ENCODE measurements around the gene CRAMP1.

The CRAMP1 gene, protein sequence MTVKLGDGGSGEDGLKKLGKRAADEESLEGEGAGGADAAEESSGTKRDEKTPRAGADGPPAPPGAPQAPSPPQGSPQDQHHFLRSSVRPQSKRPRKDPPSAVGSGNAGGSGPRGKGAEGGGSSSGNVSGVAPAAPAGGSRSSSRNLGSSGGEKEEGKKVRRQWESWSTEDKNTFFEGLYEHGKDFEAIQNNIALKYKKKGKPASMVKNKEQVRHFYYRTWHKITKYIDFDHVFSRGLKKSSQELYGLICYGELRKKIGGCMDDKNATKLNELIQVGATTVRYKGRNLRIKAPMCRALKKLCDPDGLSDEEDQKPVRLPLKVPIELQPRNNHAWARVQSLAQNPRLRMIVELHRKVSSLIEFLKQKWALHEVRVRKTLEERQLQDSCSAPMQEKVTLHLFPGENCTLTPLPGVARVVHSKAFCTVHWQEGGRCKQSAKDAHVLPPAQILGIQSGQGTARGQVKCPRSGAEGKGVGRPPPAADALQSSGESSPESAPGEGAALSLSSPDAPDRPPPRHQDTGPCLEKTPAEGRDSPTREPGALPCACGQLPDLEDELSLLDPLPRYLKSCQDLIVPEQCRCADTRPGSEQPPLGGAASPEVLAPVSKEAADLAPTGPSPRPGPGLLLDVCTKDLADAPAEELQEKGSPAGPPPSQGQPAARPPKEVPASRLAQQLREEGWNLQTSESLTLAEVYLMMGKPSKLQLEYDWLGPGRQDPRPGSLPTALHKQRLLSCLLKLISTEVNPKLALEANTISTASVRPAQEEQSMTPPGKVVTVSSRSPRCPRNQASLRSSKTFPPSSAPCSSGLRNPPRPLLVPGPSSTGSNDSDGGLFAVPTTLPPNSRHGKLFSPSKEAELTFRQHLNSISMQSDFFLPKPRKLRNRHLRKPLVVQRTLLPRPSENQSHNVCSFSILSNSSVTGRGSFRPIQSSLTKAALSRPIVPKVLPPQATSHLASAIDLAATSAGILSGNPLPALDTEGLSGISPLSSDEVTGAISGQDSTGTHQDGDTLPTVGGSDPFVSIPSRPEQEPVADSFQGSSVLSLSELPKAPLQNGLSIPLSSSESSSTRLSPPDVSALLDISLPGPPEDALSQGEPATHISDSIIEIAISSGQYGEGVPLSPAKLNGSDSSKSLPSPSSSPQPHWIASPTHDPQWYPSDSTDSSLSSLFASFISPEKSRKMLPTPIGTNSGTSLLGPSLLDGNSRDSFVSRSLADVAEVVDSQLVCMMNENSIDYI (N-terminal part only)

DNA sequence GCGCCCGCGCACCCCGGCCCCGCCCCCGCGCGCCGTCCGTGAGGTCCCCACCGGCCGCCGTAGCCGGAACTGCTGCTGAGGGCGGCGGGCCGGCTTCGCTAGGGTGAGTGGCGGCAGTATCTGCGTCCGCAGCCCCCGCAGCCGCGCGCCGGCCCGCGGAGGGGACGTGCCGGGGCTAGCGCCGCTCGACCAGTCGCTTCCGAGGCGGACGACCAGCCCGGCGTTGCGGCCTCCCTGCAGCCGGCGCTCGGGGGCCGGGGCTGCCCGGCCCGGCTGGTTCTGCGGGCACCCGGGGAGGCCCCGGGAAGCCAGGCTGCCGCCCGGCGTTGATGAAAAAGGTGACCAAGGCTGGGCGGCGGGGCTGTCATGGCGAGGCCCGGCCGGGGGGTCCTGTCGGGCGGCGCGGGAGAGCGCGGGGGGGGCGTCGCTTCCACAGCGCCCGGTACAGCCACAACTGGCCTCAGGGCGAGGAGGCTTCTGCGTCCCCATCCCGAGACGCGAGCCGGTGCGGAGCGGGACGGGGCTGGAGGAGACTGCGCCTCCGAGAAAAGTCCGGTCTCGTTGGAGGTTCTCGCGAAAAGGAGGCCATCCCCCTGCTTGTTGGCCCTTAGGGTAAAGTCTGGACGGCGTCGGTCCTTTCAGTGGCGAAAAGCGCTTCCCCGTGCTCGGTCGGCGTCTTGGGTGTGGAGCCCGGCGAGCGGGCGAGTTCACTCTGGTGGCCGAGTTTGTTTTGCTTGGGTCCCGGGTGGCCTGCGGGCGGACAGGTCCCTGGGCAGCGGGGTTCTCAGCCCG is at the start of gene CRAMP1:
CRAMP1 (plus strand) TSS at position 41 of the 792 bp plus-strand sequence. CDS start 2,280 bp downstream, outside the sequence.
- DNase-seq (peak; percentile 13), ATAC-seq (replicated peaks) (peak; percentile 2 to 64)
- Mint-ChIP-seq H3K36me3 (peaks cover 14 to 17% of the 10 kb centered on the region in 2 donors), H3K4me1 (peaks cover 25 to 58% of the 10 kb centered on the region in 2 donors), H3K9me3 (no peaks in the 10 kb centered on the region), H3K27me3 (no peaks in the 10 kb centered on the region), H3K27ac (peak within 1 kb of the TSS; percentile 97), H3K4me3 (peak within 1 kb of the TSS; percentile 90 to 94)

DNA sequence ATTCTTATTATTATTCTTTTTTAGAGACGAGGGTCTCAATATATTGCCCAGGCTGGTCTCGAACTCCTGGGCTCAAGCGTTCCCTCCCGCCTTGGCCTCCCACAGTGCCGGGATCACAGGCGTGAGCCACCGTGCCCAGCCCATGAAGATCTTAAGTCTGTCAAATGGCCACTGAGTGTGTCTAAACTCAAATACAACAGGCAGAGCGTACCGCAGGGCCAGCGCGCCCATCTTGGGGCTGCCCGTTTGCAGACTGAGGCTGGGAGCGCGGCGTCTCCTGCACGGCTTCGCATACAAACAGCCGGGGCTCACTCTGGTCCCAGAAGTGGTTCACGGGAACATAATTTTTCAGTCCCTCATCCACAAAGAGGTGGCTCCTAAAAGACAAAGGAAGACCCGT is 48.4 kb upstream of the CRAMP1 start:
- H3K9me3 Mint-ChIP-seq: no peaks in the 10 kb centered on the region
- ATAC-seq (replicated peaks): no peak
- peaks cover 7% of the 10 kb centered on the region in 2 donors for H3K36me3 Mint-ChIP-seq

DNA sequence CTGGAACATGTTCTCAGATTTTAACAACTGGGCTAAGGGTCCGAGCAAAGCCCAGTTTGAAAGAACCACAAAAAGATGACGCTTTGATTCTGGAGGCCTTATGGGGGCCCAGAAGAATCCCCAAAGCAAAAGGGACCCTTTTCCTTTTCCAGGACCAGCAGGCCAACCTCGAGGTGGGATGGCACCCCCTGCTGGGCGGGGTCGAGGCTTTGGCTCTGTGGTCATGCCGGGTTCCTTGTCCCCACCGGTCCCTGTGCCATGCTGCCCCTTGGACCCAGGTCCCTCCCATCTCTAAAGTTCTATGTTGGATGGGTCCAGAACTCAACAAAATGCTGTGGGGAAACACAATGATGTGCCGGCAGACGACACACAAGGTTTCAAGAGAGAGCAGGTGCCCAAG is 47.8 kb upstream of the CRAMP1 start:
- Mint-ChIP-seq H3K36me3 (peaks cover 6 to 7% of the 10 kb centered on the region in 2 donors), H3K4me3 (no peak overlapping the region), H3K27me3 (no peaks in the 10 kb centered on the region), H3K9me3 (no peaks in the 10 kb centered on the region), H3K4me1 (no peaks in the 10 kb centered on the region), H3K27ac (no peak overlapping the region)
- ATAC-seq (replicated peaks): no peak
- no peak for DNase-seq

More for the DNA sequence above, 48.4 kb upstream of the CRAMP1 start:
- DNase-seq: no peak
- no peak overlapping the region for H3K4me3 Mint-ChIP-seq
- no peaks in the 10 kb centered on the region for H3K27me3 Mint-ChIP-seq
- H3K4me1 Mint-ChIP-seq: no peaks in the 10 kb centered on the region
- H3K27ac Mint-ChIP-seq: no peak overlapping the region

DNA sequence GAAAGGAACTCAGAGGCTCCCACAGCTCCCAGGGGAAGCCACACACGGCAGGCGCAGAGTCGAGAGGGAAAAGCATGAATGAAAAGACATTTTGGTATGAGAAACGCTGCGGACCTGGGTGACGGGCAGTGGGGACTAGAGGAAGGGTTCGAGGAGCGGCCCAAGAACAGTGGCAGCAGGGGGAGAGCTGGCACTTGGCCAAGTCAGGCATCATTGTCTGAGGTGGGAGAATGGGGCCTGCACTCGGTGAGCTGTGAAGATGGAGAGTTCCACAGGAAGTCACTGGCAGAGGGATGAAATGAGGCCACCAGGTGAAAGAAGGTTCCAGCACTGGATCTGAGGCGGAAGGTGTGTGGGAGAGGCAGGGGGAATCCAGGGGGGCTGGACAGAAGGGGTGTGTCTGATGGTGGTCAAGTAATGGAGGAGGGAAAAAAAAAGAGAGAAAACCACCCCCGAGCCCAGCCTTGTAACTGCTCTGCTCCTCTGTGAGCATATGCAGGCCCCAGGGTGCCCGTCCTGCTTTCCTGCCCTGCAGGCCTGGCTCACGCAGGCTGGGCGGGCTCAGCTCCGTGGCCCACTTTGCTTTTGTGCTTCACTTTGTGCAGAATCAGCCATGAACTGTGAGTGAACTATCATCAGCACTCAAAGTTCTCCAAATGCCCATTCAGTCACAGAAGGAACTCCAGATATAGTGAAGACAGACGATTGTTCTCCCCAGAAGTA is 46.9 kb upstream of the CRAMP1 start:
- Mint-ChIP-seq H3K9me3 (no peaks in the 10 kb centered on the region), H3K27ac (no peak overlapping the region), H3K4me1 (no peaks in the 10 kb centered on the region), H3K4me3 (no peak overlapping the region), H3K27me3 (no peaks in the 10 kb centered on the region), H3K36me3 (peaks cover 0 to 7% of the 10 kb centered on the region in 2 donors)
- DNase-seq (no peak), ATAC-seq (replicated peaks) (no peak)

DNA sequence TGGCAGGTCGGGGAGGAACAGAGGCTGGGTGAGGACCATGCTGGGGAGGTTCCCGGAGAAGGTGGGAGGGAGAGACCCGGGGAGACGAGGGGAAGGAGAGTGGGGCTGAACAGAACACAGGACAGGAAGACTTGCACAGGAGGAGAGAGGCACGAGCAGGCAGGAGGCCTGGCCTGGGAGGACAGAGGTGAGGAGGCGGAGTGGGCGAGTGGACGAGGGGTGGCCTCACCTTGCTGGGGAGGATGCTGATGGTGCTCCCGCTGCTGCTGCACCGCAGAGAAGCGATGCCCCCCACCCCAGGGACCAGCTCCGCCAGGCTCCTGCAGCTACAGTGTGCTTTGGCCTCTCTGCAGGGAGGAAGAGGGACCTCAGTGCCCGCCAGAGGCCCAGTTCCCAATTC is 44.2 kb upstream of the CRAMP1 start:
- Mint-ChIP-seq H3K36me3 (no peaks in the 10 kb centered on the region), H3K9me3 (no peaks in the 10 kb centered on the region), H3K27me3 (no peaks in the 10 kb centered on the region), H3K27ac (no peak overlapping the region), H3K4me3 (no peak overlapping the region), H3K4me1 (no peaks in the 10 kb centered on the region)
- DNase-seq (no peak), ATAC-seq (replicated peaks) (no peak)

DNA sequence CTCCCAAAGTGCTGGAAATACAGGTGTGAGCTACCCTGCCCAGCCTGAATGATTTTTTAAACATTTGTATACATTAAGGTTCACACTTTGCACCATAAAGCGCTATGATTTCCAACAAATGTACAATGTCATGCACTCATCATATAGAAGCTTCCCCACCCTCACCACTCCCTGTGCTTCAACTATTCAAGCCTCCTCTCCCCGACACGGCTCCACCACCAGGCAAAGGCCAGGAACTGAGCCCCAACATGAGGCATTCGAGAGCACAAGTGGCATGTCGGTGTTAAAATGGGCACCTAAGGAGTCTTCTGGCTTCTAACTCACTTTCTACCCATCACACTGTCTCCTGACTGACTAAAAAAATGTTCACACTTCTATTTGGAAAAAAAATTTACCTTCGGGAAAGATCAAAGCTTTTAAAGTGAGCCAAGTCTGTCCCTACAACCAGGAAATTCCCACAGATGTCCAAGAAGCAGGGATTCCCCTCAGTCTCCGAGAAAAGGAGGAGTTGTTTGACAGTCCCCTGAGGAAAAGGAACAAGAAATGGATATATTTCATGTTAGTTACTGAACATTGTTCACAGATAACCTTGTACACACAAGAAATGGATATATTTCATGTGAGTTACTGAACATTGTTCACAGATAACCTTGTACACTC is 41.0 kb upstream of the CRAMP1 start:
- peaks cover 5% of the 10 kb centered on the region in 2 donors for H3K36me3 Mint-ChIP-seq
- H3K27me3 Mint-ChIP-seq: no peaks in the 10 kb centered on the region
- DNase-seq: no peak
- H3K27ac Mint-ChIP-seq: no peak overlapping the region
- H3K4me3 Mint-ChIP-seq: no peak overlapping the region
- H3K4me1 Mint-ChIP-seq: peaks cover 0 to 3% of the 10 kb centered on the region in 2 donors
- peaks cover 4% of the 10 kb centered on the region in 2 donors for H3K9me3 Mint-ChIP-seq
- no peak for ATAC-seq (replicated peaks)

DNA sequence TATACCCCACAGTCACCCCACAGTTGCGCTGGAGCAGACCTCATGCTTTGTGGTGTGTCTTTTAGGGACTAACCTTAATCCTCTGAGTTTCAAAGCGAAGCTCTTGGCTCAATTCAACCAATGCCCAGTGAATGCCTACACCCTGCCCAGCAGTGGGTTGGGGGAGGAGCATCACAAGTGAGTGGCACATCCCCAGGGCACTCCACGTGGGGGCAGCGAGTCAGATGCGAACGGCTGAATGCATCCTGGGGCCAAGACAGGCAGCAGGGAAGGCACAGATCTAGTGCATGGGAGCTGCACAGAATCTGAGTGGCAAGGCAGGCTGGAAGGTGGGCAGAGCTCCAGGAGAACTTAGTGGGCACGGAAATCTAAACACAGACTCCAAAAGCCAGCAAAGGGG is 39.5 kb upstream of the CRAMP1 start:
- DNase-seq: no peak
- no peak for ATAC-seq (replicated peaks)
- H3K36me3 Mint-ChIP-seq: peaks cover 5% of the 10 kb centered on the region in 2 donors
- peaks cover 4% of the 10 kb centered on the region in 2 donors for H3K9me3 Mint-ChIP-seq
- H3K4me3 Mint-ChIP-seq: no peak overlapping the region
- no peak overlapping the region for H3K27ac Mint-ChIP-seq
- no peaks in the 10 kb centered on the region for H3K27me3 Mint-ChIP-seq
- H3K4me1 Mint-ChIP-seq: peaks cover 0 to 3% of the 10 kb centered on the region in 2 donors

DNA sequence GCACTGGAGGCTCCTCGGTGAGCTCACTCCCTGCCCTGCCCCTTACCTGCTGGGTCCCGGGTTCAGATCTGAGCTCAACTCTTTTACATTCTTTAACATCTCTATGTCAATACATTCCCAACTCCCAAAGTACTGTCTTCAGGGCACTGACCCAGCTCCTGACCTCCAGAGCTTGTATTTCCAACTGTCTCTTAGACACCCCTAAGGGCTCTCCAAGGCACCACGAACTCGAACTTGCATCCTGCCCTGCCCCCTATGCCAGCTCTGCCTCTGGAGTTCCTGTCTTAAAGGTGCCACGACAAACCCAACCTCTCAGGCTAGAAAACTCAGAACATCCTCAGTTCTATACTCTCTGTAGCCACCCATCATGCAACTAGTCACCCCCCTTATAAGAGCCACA is 38.9 kb upstream of the CRAMP1 start:
- Mint-ChIP-seq H3K36me3 (peaks cover 5% of the 10 kb centered on the region in 2 donors), H3K27ac (no peak overlapping the region), H3K4me3 (no peak overlapping the region), H3K4me1 (peaks cover 0 to 3% of the 10 kb centered on the region in 2 donors), H3K27me3 (no peaks in the 10 kb centered on the region), H3K9me3 (peaks cover 4% of the 10 kb centered on the region in 2 donors)
- no peak for ATAC-seq (replicated peaks)
- DNase-seq: no peak

DNA sequence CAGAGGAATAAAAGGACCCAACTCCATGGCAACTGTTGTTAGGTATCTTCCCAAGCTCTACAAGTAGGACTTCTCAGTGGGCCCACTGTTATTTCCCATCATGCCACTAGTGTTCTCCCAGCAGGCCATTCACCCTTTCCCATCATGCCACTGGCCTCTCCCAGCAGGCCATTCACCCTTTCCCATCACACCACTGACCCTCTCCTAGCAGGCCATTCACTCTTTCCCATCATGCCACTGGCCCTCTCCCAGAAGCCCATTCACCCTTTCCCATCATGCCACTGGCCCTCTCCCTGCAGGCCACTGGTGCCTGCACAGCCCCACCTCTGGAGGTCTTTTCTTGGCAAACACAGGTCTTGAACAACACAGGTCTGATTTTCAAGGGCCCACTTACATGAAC is 36.6 kb upstream of the CRAMP1 start:
- H3K27ac Mint-ChIP-seq: no peak overlapping the region
- peaks cover 5 to 15% of the 10 kb centered on the region in 2 donors for H3K36me3 Mint-ChIP-seq
- no peak for ATAC-seq (replicated peaks)
- no peak overlapping the region for H3K4me3 Mint-ChIP-seq
- H3K4me1 Mint-ChIP-seq: peaks cover 0 to 3% of the 10 kb centered on the region in 2 donors
- H3K9me3 Mint-ChIP-seq: peaks cover 4% of the 10 kb centered on the region in 2 donors
- no peaks in the 10 kb centered on the region for H3K27me3 Mint-ChIP-seq
- no peak for DNase-seq

DNA sequence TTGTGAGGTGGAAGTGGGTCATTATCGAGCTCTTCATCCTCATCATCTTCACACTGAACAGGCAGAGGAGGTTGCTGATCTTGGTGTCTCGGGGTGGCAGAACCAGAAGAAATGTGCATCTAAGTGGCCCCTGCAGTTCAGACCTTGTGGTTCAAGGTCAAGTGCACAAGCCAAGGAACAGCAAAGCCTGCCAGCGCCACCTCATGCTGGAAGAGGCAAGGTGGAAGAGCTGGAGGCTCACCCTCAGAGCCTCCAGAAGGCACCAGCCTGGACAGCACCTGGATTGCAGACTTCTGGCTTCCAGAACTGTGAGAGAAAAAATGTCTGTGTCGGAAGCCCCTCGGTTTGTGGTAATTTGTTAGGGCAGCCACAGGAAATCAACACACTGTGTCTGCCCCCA is 32.9 kb upstream of the CRAMP1 start:
- H3K27ac Mint-ChIP-seq: peak overlapping the region; percentile 31
- peaks cover 7 to 10% of the 10 kb centered on the region in 2 donors for H3K9me3 Mint-ChIP-seq
- peaks cover 0 to 3% of the 10 kb centered on the region in 2 donors for H3K4me1 Mint-ChIP-seq
- peaks cover 11 to 34% of the 10 kb centered on the region in 2 donors for H3K36me3 Mint-ChIP-seq
- DNase-seq (no peak), ATAC-seq (replicated peaks) (peak in 1 of 2 donors; percentile 47)
- H3K4me3 Mint-ChIP-seq: no peak overlapping the region
- no peaks in the 10 kb centered on the region for H3K27me3 Mint-ChIP-seq

DNA sequence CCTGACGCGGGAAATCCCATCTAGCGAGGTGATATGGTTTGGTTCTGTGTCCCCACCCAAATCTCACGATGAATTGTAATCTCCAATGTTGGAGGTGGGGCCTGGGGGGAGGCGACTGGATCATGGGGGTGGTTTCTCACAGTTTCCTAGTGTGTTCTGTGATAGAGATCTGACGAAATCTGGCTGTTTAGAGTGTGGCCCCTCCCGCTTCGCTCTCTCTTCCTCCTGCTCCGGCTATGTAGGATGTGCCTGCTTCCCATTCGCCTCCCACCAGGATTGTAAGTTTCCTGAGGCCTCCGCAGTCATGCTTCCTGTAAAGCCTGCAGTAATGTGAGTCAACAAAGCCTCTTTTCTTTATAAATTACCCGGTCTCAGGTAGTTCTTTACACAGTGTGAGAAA is 31.9 kb upstream of the CRAMP1 start:
- DNase-seq (no peak), ATAC-seq (replicated peaks) (no peak)
- H3K36me3 Mint-ChIP-seq: peaks cover 13 to 36% of the 10 kb centered on the region in 2 donors
- H3K4me1 Mint-ChIP-seq: peaks cover 0 to 3% of the 10 kb centered on the region in 2 donors
- no peak overlapping the region for H3K4me3 Mint-ChIP-seq
- H3K27me3 Mint-ChIP-seq: no peaks in the 10 kb centered on the region
- no peak overlapping the region for H3K27ac Mint-ChIP-seq
- H3K9me3 Mint-ChIP-seq: peaks cover 7 to 10% of the 10 kb centered on the region in 2 donors

DNA sequence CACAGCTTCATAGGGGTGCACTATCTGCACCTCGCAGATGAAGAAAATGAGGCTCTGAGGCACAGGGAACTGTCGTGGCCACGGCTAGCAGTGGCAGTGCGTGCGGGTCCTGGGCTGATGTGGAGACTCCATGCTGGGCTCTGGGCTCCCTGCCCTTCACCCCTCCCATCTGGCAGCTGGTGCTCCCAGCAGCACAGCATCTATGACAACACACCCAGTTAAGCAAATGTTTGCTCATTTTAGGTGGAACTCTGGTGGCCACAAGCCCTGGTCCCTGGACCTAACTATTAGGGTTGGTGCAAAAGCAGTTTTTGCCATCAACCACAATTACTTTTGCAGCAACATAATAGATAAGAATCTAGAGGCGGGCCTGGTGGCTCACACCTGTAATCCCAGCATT is 31.2 kb upstream of the CRAMP1 start:
- peaks cover 4 to 6% of the 10 kb centered on the region in 2 donors for H3K9me3 Mint-ChIP-seq
- H3K4me1 Mint-ChIP-seq: no peaks in the 10 kb centered on the region
- ATAC-seq (replicated peaks): no peak
- no peak for DNase-seq
- no peak overlapping the region for H3K27ac Mint-ChIP-seq
- peaks cover 8 to 31% of the 10 kb centered on the region in 2 donors for H3K36me3 Mint-ChIP-seq
- H3K4me3 Mint-ChIP-seq: no peak overlapping the region
- no peaks in the 10 kb centered on the region for H3K27me3 Mint-ChIP-seq
